ENCODE data around the gene PNMA3.
"Not testable (repeated sequence)": the region's sequence is repeated elsewhere in the genome, so short reads cannot be mapped to it uniquely, and the experiment has no call there.

The PNMA3 gene, protein sequence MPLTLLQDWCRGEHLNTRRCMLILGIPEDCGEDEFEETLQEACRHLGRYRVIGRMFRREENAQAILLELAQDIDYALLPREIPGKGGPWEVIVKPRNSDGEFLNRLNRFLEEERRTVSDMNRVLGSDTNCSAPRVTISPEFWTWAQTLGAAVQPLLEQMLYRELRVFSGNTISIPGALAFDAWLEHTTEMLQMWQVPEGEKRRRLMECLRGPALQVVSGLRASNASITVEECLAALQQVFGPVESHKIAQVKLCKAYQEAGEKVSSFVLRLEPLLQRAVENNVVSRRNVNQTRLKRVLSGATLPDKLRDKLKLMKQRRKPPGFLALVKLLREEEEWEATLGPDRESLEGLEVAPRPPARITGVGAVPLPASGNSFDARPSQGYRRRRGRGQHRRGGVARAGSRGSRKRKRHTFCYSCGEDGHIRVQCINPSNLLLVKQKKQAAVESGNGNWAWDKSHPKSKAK
- total RNA-seq = 6.4 to 13.9 (median 7.8) reads per million in 4 donors

DNA sequence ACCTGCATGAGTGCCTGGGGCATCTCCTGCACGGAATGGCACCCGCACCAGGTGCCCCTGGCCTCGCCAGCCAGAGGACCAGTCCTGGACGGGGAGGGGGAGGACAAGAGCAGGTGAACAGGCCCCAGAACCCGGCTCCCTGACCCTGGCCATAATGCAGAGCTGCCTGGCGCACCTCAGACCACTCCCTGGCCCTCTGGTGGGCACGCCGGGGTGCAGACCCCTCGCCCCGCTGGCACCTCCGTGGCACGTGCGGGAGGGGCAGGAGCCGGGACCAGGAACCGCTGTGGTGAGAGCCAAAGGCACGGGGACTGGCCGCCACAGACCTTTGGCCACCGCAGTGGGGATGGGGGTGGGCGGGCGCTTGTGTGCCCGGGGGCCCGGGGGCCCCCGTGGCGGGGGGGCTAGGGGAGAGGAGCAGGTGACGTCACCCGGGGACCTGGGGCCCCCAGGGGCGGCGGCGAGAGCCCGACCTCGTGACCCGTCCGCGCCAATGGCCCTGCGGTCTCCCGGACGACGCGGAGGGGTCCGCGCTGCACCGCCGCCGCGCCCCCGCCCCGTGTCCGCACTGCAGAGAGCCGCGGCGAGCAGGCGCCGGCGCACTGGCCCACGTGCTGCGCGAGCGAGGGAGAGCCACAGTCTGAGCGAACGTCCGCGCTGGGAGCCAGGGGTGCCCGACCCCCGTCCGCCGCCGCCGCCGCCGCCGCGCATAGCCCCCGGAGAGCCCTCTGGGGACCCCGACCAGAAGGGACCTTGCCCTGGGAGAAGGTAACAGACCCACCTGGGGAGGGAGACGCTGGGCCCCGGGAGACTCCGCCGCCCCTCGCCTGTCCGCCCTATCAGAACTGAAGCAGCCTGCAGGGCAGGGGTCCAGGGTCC is at the start of gene PNMA3:
TSS of gene PNMA3 (plus strand) at position 600 of the 879 bp plus-strand sequence. CDS start 586 bp downstream, outside the sequence.
- DNase-seq = no peak

DNA sequence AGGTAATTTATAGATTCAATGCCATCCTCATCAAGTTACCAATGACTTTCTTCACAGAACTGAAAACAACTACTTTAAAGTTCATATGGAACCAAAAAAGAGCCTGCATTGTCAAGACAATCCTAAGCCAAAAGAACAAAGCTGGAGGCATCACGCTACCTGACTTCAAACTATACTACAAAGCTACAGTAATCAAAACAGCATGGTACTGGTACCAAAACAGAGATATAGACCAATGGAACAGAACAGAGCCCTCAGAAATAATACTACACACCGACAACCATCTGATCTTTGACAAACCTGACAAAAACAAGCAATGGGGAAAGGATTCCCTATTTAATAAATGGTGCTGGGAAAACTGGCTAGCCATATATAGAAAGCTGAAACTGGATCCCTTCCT is 39.1 kb upstream of the PNMA3 start:
- not testable (repeated sequence) for DNase-seq

DNA sequence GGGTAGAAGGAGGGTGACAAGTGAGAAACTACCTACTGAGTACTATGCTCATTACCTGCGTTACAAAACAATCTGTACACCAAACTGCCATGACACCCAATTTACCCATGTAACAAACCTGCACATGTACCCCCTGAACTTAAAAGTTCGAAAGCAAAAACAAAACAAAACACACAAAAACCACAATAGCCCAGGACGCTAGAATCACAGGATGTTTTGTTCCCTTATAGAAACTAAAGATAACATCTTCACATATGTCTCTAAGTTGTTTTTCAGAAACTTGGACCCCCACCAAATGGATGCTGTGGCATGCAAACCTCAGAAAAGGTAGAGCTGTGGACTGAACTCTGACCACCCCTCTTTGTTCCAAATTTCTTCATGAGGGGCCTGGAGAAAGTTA is 37.1 kb upstream of the PNMA3 start:
- DNase-seq = peak in 1 of 5 donors; percentile 18

DNA sequence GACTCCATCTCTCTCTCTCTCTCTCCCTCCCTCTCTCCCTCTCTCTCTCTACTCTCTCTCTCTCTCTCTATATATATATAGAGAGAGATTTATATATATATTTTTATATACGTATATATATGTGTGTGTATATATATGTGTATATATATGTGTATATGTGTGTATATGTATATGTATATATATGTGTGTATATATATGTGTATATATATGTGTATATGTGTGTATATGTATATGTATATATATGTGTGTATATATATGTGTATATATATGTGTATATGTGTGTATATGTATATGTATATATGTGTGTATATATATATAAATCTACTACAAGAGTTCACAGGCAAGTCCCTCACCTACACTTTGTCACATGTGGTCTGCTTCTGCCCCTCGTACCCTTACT is 29.8 kb upstream of the PNMA3 start:
- not testable (repeated sequence) for DNase-seq

DNA sequence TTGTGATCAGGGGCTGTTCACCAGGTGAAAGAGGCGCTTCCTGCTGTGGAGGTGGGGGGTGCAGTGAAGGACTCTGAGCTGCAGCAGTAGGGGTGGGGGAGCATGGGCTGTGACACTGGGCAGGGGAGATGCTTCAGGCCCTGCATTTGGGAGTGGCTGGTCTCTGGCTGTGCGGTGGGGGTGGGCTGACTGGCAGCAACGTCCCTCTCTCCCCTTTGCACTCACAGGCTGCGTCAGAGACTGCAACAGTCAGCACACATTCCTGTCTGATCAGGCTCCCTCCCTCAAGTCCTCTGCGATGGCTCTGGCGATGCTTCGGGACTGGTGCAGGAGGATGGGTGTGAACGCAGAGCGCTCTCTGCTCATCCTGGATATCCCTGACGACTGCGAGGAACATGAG is 27.8 kb upstream of the PNMA3 start:
- DNase-seq = peak in 1 of 5 donors; percentile 17

DNA sequence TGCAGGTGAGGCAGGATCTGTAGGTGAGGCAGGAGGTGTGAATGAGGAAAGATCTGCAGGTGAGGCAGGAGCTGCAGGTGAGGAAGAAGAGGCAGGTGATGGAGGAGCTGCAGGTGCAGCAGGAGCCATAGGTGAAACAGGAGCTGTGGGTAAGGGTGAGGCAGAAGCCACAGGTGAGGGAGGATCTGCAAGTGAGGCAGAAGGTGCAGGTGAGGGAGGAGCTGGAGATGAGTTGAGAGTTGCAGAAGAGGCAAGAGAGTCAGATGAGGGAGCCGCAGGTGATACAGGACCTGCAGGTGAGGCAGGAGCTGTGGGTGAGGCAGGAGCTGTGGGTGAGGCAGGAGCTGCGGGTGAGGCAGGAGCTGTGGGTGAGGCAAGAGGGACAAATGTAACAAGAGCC is 27.1 kb upstream of the PNMA3 start:
- no peak for DNase-seq

DNA sequence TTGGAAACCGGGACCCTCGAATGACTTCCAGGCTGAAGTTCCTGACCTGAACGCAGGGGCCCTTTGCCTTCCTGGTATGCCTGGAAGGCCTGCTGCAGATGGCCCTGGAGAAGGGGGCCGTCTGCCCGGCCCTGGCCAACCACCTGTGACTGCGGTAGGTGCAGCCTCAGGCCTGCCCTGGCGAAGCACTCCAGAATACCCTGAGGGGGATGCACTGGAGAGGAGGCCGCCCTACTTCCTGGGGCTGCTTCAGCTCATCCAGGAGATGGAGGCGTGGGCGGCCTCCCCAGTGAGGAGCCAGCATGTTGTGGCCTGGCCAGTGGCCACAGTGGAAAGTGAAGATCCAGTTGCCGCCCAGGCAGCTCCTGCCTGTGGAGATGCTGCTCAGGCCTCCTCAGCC is 26.4 kb upstream of the PNMA3 start:
- no peak for DNase-seq

DNA sequence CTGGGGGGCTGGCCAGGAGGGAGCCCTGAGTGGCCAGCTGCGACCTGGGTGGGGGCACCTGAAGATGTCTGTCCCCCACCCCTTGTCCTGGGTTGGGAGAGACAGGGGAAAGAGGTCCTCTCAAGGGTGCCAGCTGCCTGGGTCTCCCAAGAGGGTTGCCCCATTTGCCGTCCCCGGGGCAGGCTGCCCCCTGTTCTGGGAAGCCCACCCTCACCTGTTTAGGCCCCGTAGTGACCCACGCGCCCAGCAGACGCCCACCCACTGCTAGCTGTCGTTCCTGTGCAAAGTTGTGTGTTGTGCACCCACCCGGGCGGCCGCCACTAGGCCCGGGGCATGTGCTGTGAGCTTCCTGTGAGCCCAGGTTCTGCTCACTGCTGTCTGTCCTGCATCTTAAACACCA is 25.5 kb upstream of the PNMA3 start:
- DNase-seq = no peak

DNA sequence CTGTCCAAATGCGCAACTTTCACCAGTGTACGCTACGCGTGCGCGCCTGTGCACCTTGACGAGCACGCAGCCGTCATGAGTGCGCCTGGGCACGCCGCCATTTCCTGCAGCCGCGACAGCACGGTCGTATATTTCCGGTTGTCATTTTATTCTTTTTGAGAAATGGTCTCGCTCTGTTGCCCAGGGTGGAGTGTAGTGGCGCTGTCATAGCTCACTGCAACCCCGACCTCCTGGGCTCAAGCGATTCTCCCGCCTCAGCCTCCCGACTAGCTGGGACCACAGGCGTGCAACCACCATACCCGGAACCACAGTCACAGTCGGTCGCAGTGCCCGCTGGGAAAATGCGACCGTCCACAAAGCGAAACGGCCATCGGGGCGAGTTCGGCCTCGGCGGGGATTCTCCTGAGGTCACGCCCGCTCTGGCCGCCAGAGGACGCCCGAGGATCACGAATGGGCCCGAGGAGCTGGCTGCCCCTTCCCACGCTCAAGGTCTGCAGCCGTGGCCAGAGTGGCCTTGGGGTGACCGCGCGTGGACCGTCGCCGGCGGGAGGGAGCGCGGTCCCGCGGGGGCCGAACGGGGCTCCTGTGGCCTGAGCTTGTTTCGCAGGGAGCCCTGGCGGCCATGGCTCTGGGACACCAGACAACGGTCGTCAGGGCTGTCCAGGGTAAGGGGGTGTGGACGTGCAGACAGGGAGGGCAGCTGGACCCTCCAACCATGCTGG is 23.7 kb upstream of the PNMA3 start:
- peak in 4 of 5 donors; percentile 37 to 63 (median 45) for DNase-seq

DNA sequence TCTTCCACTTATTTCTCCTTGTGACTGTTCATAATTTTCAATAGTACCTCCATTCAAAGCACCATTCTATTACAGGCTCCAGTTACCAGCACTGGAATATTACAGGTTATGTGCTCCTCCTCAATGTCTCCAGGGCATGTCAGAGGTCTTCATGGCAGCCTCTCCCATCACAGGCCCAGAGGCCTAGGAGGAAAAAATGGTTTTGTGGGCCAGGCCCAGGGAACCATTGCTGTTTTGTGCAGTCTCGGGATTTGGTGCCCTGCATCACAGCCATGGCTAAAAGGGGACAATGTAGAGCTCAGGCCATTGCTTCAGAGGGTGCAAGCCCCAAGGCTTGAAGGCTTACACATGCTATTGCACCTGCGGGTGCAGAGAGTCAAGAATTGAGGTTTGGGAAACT is 7.2 kb upstream of the PNMA3 start:
- no peak for DNase-seq

DNA sequence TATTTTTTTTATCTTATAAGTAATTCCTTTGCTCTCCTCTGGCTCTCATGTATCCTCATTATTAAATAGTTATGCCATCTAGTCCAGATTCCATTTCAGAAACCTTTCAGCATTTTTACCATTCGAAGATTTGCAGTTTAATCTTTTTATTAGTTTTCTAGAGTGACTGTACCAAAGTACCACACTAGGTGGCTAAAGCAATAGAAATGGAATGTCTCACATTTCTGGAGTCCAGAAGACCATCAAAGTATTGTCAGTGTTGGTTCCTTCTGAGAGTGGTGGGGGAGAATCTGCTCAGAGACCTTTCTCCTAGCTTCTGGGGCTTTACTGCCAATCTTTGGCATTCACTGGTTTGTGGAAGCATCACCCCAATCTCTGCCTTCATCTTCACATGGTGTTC is 3.7 kb upstream of the PNMA3 start:
- no peak for DNase-seq

DNA sequence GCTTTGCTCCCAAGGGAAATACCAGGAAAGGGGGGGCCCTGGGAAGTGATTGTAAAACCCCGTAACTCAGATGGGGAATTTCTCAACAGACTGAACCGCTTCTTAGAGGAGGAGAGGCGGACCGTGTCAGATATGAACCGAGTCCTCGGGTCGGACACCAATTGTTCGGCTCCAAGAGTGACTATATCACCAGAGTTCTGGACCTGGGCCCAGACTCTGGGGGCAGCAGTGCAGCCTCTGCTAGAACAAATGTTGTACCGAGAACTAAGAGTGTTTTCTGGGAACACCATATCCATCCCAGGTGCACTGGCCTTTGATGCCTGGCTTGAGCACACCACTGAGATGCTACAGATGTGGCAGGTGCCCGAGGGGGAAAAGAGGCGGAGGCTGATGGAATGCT is 1.0 kb downstream of the PNMA3 start:
- DNase-seq = no peak

DNA sequence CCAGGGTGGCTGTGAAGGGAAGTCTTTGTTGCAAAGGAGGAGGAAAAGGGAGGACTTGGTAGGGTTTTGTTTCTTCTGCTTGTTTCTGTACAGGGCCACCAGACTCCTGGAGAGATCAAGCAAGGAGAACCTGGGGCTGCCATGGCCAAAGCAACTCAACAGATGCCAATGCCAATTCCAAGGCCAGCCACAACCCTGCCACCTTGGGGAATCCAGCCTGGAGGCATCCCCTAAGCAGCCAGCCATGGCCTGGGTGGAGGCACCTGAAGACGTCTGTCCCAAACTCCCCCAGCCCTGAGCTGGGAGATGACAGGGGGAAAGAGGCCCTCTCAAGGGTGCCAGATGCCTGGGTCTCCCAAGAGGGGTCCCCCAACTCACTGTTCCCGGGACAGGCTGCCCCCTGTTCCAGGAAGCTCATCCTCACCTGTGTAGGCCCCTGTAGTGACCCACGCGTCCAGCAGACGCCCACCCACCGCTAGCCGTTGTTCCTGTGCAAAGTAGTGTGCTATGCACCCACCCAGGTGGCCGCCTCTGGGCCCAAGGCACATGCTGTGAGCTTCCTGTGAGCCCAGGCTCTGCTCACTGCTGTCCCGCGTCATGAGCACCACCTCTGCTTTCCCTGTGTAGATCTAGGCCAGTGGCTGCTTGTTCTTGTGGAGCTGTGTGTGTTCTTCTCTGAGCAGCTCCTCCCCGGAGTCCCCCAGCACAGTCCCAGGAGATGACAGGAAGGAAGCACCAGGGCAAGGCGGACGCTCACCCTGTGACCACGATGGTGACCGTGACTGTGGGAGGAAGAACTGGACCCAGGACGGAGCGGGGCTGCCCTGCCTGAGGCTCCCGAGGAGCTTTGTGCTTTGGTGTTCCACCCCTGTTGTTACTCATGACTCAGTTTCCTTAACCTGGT is 3.2 kb downstream of the PNMA3 start:
- no peak for DNase-seq

DNA sequence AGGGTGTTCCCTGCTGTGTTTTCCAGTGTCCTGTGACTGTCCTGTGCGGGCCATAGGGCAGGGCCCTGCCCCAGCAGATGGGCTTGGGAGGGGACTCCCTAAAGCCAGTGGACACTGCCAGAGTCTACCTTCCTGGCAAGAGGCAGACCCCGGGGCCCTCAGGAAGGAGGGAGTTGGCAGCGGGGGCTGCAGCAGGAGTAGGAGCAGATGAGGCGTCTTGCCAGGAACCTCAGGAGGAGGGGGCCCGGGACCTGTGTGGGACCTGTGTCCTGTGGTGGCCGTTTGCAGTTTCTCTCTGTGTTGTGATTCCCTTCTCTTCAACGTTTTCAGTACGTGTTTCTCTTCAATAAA is 3.8 kb downstream of the PNMA3 start:
- no peak for DNase-seq

DNA sequence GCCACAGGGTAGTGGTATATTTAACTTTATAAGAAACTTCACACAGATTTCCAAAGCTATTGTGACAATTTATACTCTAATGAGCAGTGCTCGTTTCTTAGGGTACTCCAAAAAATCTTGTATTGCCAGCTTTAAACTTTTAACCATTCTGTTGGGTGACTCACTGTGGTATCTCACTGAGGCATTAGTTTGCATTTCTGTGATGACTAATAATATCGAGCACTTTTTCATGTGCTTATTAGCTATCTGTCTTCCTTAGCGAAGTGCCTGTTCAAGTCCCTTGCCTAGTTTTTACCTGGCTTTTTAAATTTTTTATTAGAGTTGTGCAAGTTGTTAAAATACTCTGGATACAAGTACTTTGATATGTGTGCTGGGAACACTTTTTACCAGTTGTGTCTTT is 5.5 kb downstream of the PNMA3 start:
- DNase-seq = no peak

DNA sequence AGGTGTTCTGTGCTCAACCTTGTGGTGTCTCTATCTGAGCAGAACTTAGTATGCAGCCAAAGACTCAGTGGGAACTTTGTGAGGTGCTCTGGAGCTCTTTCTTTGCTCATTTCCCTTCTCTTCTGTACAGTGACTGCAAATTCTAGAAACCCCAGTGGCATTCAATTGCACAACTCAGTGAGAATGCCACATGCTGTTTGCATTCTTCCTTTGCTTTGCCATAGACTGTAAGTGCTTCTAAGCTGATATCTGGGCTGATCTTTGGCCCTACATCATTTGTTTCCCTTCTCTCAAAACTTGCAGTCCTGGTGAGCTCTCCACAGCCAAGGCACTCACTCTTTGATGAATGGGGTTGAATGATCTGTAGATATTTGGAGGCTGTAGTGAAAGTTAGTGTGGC is 7.0 kb downstream of the PNMA3 start:
- no peak for DNase-seq

DNA sequence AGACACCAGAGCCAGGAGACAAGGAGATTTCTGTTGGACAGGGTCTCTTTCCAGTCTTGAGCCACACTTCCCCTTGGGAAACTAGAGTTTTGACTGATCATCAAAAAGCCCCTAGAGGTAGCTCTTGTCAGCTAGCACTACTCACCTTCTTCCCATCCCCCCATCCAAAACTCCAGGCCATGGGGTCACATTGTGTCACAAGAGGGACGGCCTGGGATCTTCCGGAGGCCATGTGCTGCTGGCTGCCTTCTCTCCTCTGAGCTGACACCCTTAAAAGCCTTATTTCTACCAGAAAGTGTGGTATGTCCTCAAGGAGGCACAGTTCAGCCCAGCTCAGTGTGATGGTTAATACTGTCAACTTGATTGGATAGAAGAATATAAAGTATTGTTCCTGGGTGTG is 7.8 kb downstream of the PNMA3 start:
- DNase-seq = no peak

DNA sequence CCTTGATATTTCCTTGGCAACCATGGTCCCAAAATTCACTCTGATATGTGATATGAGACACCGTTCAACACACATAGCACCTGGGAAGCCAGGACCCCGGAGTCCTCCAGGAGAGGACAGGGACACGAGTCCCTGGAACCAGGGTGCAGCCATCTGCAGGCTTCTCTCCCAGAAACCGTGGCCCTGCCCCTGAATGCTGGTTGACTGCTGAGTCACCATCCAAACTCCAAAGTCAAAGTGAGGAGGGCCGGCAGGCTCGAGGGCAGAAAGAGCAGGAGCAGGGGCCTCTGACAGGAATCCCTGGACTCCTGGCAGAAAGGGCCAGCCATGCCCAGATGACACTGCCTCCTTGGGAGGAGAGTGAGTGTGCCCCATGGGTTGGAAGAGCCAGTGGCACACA is 9.1 kb downstream of the PNMA3 start:
- no peak for DNase-seq

DNA sequence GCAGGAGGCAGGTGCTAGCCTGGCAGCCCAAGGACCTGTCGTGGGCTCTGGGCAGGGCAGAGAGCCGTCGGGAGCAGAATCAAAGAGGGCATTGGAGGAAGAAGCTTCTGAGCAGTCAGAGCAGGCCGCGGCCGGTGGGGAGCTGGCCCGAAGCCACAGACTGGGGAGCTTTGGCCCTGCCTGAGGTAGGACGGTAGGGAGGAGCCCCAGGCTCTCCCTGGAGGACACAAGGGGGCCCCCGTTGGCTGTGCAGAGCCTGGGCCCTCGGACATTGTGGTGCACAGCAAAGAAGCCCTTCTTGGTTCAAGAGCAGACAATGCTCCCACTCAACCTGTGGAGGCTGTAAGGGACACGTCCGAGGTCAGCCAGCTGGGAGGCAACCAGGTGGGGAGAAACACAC is 10.1 kb downstream of the PNMA3 start:
- DNase-seq = not testable (repeated sequence)

DNA sequence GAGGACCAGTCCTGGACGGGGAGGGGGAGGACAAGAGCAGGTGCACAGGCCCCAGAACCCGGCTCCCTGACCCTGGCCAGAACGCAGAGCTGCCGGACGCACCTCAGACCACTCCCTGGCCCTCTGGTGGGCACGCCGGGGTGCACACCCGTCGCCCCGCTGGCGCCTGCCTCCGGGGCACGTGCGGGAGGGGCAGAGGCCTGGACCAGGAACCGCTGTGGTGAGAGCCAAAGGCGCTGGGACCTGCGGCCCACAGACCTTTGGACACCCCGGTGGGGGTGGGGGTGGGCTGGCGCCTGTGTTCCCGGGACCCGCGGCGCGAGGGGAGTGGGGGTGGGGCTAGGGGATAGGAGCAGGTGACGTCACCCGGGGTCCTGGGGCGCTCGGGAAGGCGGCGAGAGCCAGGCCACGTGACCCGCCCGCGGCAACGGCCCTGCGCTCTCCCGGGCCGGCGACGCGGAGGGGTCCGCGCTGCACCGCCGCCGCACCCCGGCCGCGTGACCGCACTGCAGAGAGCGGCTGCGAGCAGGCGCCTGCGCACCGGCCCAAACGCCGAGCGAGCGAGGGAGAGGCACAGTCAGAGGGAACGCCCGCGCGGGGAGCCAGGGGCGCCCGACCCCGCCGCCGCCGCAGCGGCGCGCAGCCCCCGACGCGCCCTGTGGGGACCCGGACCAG is 15.8 kb downstream of the PNMA3 start, which contains the start of gene PNMA6A:
TSS of gene PNMA6A (plus strand) at position 546 of the 675 bp plus-strand sequence. CDS start 609 bp downstream, outside the sequence.
- not testable (repeated sequence) for DNase-seq

DNA sequence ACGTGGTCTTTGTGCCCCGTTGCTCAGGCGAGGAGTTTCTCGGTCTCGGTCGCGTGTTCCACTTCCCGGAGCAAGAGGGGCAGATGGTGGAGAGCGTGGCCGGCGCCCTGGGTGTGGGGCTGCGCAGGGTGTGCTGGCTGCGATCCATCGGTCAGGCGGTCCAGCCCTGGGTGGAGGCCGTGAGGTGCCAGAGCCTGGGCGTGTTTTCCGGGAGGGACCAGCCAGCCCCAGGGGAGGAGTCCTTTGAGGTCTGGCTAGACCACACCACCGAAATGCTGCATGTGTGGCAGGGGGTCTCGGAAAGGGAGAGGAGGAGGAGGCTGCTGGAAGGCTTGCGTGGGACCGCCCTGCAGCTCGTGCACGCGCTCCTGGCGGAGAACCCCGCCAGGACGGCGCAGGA is 17.1 kb downstream of the PNMA3 start:
- DNase-seq = not testable (repeated sequence)
